Smooth muscle cell of trachea (primary cell): Measurements from ENCODE around the gene ZP3. TPM values are rescaled to one million over a fixed set of nuclear protein-coding genes. Genes with fewer than 3 reads are reported as not detected.

Experiments
- total RNA-seq: library from RNA; depleted of rRNA; stranded (reverse); fragments of >200 nt; gene quantifications from 2 replicates; pipeline ENCODE4 v1.2.1, GENCODE V29; 2014

ZP3 gene
- 0.87 and 7.1 TPM in 2 replicates for total RNA-seq

DNA sequence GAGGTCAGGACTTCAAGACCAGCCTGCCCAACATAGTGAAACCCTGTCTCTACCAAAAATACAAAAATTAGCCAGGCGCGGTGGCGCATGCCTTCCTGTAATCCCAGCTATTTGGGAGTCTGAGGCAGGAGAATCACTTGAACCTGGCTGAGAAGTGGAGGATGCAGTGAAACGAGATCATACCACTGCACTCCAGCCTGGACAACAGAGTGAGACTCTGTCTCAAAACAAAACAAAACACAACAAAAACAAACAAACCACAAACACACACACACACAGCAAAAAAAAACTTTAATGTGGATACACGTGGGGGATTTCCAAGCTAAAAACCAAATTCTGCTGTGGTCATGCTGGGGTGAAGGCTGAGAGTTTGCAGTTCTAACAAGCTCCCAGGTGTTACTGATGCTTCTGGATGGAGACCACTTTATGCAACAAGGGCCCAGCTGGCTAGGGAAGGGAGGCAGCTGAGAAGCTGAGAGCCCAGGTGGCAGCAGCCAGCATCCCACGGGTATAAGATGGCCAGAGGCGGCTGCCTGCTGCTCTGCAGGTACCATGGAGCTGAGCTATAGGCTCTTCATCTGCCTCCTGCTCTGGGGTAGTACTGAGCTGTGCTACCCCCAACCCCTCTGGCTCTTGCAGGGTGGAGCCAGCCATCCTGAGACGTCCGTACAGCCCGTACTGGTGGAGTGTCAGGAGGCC, at the start of gene ZP3:
TSS of gene ZP3 (plus strand) at position 538 of the 699 bp plus-strand sequence. CDS start at position 553, 15 bp downstream.

DNA sequence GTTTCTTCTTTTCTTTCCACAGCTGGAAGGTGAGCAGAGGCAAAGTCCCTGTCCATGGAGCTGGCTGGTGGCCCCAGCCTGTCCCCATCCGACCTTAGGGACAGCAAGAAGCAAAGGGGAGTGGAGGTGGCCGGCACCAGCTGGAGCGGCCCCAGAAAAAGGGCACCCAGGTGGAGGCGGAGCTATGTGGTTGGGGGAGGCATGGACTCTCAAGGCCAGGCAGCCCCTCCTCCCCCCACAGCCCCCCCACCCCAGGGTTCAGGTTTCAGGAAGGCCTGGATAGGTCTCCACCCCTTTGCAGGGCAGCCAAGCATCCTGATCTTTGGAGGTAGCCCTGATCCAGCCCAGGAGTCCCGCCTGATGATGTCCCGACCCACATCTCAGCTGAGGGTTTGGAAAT, 15.2 kb upstream of the ZP3 start, which contains the start of gene SSC4D:
TSS of gene SSC4D (minus strand) at position 161 of the 400 bp plus-strand sequence. CDS start 5,258 bp downstream, outside the sequence.

DNA sequence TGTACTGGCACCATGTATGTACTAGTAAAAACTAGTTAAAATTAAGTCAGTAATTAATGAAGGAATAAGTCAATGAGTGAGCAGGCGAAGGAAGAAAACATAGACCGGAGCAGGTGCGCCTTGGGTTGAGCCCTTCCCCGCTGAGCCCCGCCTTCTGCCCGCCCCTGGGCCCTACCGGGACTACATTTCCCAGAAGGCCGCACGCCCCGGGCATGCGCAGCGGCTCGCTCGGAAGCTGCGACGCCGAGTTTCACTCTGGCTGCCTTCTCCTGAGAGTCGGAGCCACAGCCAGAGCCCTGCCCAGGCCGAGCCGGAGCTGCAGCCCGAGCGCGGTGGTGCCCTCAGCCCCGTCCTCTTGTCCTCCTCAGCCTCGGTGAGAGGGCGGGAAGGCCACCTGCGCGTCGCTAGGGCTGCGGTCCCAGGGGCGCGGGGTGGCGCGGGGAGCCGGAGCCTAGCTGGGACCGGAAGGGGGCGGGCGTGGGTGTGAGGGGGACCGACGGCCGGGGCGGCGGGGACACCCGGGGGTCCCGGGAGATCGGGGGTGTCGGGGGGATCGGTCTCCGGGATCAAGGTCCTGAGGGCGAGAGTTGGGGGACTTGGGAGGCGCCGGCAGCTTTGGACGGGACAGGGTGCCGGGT, 36.8 kb downstream of the ZP3 start, which contains the start of gene DTX2:
TSS of gene DTX2 (plus strand) at position 246 of the 638 bp plus-strand sequence. CDS start 18,801 bp downstream, outside the sequence.

Other genes starting within 250 kb of the ZP3 start
- gene SRRM3, start 223.1 kb upstream of the ZP3 start, total RNA-seq: 0.58 and 2.8 TPM in 2 replicates
- 61.2 and 94.6 TPM in 2 replicates for gene HSPB1, start 122.3 kb upstream of the ZP3 start, total RNA-seq
- gene YWHAG, start 66.0 kb upstream of the ZP3 start, total RNA-seq: 70.0 and 76.1 TPM in 2 replicates
- gene SSC4D, start 15.3 kb upstream of the ZP3 start, total RNA-seq: 0.33 and 0.73 TPM in 2 replicates
- 7.1 and 7.9 TPM in 2 replicates for gene DTX2, start 36.8 kb downstream of the ZP3 start, total RNA-seq
- 0.44 TPM in 1 of 2 replicates, not detected in the other for gene UPK3B, start 85.6 kb downstream of the ZP3 start, total RNA-seq
- 0.33 and 0.44 TPM in 2 replicates for gene SPDYE16, start 118.3 kb downstream of the ZP3 start, total RNA-seq
- gene POMZP3, start 202.3 kb downstream of the ZP3 start, total RNA-seq: 2.3 and 11.7 TPM in 2 replicates